ENCODE data around the gene STAB1.

STAB1 gene

DNA sequence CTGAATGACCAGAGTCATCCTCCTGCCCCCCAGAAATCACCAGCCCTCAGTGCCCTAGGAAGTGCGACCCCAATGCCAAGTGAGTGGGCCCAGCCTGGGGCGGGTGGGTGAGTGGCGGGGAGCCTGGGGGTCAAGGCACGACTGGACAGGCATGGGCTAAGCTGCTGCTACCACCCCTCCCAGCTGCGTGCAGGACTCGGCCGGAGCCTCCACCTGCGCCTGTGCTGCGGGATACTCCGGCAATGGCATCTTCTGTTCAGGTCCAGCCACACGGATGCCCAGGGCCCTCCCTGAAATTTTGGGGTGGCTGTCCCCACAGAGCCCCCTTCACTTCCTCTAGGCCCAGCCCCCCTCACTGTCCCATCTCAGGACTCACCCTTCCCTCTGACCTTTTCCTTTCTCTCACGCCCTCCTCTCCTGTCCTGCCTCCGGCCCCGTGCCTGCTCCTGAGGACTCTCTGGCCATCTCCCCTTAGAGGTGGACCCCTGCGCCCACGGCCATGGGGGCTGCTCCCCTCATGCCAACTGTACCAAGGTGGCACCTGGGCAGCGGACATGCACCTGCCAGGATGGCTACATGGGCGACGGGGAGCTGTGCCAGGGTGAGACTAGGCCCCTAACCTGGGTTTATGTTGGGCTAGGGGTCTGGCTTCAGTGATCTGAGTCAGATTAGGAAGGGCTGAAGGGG, 21.5 kb downstream of the STAB1 start:
- DNase-seq (ENCODE audit: low read depth), result no peak
- TF ChIP-seq, protein P1, sequence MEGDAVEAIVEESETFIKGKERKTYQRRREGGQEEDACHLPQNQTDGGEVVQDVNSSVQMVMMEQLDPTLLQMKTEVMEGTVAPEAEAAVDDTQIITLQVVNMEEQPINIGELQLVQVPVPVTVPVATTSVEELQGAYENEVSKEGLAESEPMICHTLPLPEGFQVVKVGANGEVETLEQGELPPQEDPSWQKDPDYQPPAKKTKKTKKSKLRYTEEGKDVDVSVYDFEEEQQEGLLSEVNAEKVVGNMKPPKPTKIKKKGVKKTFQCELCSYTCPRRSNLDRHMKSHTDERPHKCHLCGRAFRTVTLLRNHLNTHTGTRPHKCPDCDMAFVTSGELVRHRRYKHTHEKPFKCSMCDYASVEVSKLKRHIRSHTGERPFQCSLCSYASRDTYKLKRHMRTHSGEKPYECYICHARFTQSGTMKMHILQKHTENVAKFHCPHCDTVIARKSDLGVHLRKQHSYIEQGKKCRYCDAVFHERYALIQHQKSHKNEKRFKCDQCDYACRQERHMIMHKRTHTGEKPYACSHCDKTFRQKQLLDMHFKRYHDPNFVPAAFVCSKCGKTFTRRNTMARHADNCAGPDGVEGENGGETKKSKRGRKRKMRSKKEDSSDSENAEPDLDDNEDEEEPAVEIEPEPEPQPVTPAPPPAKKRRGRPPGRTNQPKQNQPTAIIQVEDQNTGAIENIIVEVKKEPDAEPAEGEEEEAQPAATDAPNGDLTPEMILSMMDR (IDR thresholded peaks at IDR 0.05; ENCODE audit: insufficient read depth, low read depth, low read length, missing control alignments), result no peak
- H3K4me3 ChIP-seq (ENCODE audit: low read depth, low read length), result no peak overlapping the region

DNA sequence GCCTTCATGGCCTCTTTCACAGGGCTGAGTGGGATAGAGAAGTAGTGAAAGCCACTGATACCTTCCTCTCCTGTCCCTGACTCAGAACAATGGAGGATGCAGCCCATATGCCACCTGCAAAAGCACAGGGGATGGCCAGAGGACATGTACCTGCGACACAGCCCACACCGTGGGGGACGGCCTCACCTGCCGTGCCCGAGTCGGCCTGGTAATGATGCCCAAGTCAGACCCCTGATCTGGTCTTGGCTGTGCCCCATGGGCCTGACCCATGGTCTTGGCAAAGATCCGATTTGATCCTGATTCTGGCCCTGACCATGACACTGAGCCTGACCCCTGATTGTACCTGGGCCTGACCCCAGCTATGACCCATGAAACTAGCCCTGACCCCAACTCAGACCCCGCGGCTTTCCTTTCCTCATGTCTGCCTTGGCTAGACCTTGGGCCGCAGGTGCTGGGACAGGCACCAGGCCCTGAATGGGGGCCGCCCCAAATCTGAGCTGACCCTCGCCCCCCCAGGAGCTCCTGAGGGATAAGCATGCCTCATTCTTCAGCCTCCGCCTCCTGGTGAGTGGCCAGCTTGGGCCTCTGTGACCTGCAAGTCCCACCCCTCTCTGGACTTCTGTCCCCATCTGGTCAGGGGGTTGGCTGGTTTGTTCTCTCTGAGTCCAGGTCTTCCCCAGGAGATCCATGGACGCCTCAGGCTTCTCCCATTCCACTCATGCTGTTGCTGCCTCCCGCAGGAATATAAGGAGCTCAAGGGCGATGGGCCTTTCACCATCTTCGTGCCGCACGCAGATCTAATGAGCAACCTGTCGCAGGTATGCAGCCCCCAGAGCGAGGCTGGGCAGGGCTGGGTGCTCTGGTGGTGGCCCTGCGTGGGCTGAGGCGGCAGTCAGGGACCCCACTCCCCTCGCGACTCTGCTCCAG, 22.9 kb downstream of the STAB1 start:
- TF ChIP-seq, protein P1 (IDR thresholded peaks at IDR 0.05; ENCODE audit: insufficient read depth, low read depth, low read length, missing control alignments), result no peak
- H3K4me3 ChIP-seq (ENCODE audit: low read depth, low read length), result no peak overlapping the region
- DNase-seq (ENCODE audit: low read depth), result no peak

DNA sequence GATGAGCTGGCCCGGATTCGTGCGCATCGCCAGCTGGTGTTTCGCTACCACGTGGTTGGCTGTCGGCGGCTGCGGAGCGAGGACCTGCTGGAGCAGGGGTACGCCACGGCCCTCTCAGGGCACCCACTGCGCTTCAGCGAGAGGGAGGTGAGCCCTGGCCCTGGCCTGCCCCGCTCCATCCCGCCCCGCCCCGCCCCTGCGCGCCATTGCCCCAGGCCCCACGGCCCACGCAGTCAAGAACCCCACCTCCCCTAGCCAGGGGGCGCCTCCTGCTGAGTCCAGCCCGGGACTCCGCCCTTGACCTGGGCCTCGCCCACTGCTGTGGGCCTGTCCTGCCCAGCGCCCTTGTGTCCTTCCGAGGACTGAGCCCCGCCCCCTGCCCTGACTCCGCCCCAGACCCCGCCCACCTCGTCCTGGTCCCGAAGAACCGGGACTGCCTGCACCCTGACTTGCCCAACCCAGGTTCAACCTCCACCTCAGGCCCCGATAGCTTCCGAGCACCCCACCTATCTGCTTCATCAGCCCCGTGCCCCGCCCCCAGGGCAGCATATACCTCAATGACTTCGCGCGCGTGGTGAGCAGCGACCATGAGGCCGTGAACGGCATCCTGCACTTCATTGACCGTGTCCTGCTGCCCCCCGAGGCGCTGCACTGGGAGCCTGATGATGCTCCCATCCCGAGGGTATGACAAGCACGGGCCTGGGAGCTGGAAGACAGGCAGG, 23.7 kb downstream of the STAB1 start:
- TF ChIP-seq, protein P1 (IDR thresholded peaks at IDR 0.05; ENCODE audit: insufficient read depth, low read depth, low read length, missing control alignments), result no peak
- no peak for DNase-seq (ENCODE audit: low read depth)
- H3K4me3 ChIP-seq (ENCODE audit: low read depth, low read length), result no peak overlapping the region

DNA sequence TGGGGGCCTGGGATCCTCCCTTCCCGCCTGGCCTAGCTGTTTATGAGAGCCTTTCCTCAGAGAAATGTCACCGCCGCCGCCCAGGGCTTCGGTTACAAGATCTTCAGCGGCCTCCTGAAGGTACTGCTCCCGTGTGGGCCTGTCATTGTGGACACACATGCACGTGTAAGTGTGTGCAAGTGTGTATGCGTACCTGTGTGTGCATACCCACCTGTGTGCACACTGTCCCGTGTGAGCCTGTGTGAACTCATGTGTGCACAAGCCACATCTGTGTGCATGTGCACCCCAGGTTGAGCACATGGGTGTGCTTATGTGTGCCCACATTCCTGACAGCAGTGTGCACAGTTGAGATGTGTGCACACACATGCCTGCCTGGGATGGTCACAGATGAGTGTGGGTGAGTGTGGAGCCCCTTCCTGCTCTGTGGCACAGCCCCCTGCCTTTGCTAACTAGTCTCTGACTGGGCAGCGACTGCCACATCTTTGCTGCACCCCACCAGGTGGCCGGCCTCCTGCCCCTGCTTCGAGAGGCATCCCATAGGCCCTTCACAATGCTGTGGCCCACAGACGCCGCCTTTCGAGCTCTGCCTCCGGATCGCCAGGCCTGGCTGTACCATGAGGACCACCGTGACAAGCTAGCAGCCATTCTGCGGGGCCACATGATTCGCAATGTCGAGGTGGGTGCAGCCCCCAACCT, 24.5 kb downstream of the STAB1 start:
- H3K4me3 ChIP-seq (ENCODE audit: low read depth, low read length), result no peak overlapping the region
- DNase-seq (ENCODE audit: low read depth), result no peak
- TF ChIP-seq, protein P1 (IDR thresholded peaks at IDR 0.05; ENCODE audit: insufficient read depth, low read depth, low read length, missing control alignments), result no peak

DNA sequence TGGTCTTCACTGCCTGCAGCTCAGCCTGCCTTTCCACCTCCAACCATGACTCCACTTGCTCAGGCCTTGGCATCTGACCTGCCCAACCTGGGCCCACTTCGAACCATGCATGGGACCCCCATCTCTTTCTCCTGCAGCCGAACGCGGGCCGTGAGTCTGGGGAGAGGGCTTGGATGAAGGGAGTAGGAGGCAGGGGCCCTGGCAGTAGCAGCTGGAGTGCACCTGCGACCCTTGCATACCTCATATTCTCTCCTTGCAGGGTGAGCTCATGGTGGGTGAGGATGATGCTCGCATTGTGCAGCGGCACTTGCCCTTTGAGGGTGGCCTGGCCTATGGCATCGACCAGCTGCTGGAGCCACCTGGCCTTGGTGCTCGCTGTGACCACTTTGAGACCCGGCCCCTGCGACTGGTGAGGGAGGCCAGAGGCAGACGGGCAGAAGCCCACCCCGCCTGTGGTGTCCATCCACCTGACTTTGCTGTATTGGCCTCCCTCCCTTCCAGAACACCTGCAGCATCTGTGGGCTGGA, 25.1 kb downstream of the STAB1 start:
- TF ChIP-seq, protein P1 (IDR thresholded peaks at IDR 0.05; ENCODE audit: insufficient read depth, low read depth, low read length, missing control alignments), result no peak

More for the DNA sequence above, 25.1 kb downstream of the STAB1 start:
- H3K4me3 ChIP-seq (ENCODE audit: low read depth, low read length), result no peak overlapping the region
- no peak for DNase-seq (ENCODE audit: low read depth)
